KMS-11 (cell line): ENCODE data around the gene CDH24.

Experiments
- H2AFZ ChIP-seq: fragments of 200-600 bp; sonication (generic); 2 replicates; pipeline ENCODE4 v1.6.1; 2016; ENCODE audit warnings: antibody characterized with exemption, mixed run types, low read depth
- H3K27ac ChIP-seq: fragments of 200-600 bp; sonication (generic); 2 replicates; pipeline ENCODE4 v1.6.1; 2016; ENCODE audit warnings: mild to moderate bottlenecking, mixed run types
- H3K27me3 ChIP-seq: fragments of 200-600 bp; sonication (generic); 2 replicates; pipeline ENCODE4 v1.6.1; 2017; ENCODE audit warnings: mild to moderate bottlenecking, low read depth, mixed run types, moderate library complexity; ENCODE audit not compliant: insufficient read depth
- H3K36me3 ChIP-seq: fragments of 200-600 bp; sonication (generic); 2 replicates; pipeline ENCODE4 v1.6.1; 2017; ENCODE audit warnings: mild to moderate bottlenecking, mixed run types; ENCODE audit not compliant: insufficient read depth
- H3K4me1 ChIP-seq: fragments of 200-600 bp; sonication (generic); 2 replicates; pipeline ENCODE4 v1.6.1; 2016; ENCODE audit warnings: mild to moderate bottlenecking, low read depth, mixed run types; ENCODE audit not compliant: poor library complexity, severe bottlenecking
- H3K4me2 ChIP-seq: fragments of 200-600 bp; sonication (generic); 2 replicates; pipeline ENCODE4 v1.7.0; 2016; ENCODE audit warnings: mild to moderate bottlenecking, mixed run types
- H3K4me3 ChIP-seq: fragments of 200-600 bp; sonication (generic); IDR thresholded peaks from 2 replicates; pipeline ENCODE4 v1.6.1; 2017; ENCODE audit warnings: low read depth, low read length, mixed read lengths; ENCODE audit not compliant: insufficient read depth
- H3K79me2 ChIP-seq: fragments of 200-600 bp; sonication (generic); 2 replicates; pipeline ENCODE4 v1.6.1; 2016; ENCODE audit warnings: low read depth, mixed run types; ENCODE audit not compliant: insufficient read depth
- H3K9ac ChIP-seq: fragments of 200-600 bp; sonication (generic); 2 replicates; pipeline ENCODE4 v1.6.1; 2016; ENCODE audit warnings: mild to moderate bottlenecking, mixed run types
- H4K20me1 ChIP-seq: fragments of 200-600 bp; sonication (generic); 2 replicates; pipeline ENCODE4 v1.6.1; 2016; ENCODE audit warnings: mild to moderate bottlenecking, mixed run types; ENCODE audit not compliant: insufficient read depth
- TF ChIP-seq, protein P1 (sequence below): fragments of 200-600 bp; sonication (generic); conservative IDR thresholded peaks from 2 replicates; pipeline ENCODE4 v1.6.1; 2017; ENCODE audit warnings: low read depth, mild to moderate bottlenecking, antibody characterized with exemption, low read length, moderate library complexity, mixed read lengths

CDH24 gene

DNA sequence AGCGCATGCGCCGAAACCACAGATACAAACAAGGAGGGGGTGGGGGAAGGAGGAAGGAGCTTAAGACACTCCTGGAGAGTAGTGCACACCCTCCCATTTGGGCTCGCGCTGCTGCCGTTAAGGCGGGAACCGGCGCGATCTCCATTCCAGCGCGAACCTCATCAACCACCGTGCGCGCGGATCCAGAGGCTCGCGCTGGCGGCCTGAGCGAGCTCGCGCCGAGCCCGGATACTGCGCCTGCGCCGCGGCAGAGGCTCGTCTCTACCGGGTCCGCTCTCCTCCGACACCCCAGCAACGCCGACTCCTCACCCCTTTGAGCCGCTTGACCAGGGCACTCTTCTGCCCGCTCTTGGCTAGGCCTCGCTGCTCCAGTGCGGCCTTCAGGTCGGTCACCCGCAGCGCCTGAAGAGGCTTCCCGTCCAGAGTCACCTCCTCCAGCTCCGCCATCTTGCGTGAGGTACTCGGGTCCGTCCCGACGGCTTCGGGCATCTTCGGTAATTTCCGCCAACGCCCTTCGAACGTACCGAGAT, 37.4 kb upstream of the CDH24 start, which contains the start of gene ACIN1:
Gene ACIN1 (minus strand): TSS at position 471 of the 530 bp plus-strand sequence. CDS start 24 bp downstream, at position 447.
- H3K9ac ChIP-seq = peak within 1 kb of the TSS; percentile 86
- H3K79me2 ChIP-seq = peaks cover 44% of the 10 kb centered on the region
- no peak within 1 kb of the TSS for H3K4me3 ChIP-seq
- peak within 1 kb of the TSS; percentile 87 for H3K4me2 ChIP-seq
- H3K36me3 ChIP-seq = no peaks in the 10 kb centered on the region
- H2AFZ ChIP-seq = peak within 1 kb of the TSS; percentile 55
- H3K4me1 ChIP-seq = peaks cover 17% of the 10 kb centered on the region
- no peaks in the 10 kb centered on the region for H4K20me1 ChIP-seq
- H3K27ac ChIP-seq = peak within 1 kb of the TSS; percentile 82
- TF ChIP-seq, protein P1, sequence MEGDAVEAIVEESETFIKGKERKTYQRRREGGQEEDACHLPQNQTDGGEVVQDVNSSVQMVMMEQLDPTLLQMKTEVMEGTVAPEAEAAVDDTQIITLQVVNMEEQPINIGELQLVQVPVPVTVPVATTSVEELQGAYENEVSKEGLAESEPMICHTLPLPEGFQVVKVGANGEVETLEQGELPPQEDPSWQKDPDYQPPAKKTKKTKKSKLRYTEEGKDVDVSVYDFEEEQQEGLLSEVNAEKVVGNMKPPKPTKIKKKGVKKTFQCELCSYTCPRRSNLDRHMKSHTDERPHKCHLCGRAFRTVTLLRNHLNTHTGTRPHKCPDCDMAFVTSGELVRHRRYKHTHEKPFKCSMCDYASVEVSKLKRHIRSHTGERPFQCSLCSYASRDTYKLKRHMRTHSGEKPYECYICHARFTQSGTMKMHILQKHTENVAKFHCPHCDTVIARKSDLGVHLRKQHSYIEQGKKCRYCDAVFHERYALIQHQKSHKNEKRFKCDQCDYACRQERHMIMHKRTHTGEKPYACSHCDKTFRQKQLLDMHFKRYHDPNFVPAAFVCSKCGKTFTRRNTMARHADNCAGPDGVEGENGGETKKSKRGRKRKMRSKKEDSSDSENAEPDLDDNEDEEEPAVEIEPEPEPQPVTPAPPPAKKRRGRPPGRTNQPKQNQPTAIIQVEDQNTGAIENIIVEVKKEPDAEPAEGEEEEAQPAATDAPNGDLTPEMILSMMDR = no peak
- H3K27me3 ChIP-seq = no peaks in the 10 kb centered on the region

- Histone ChIP-seq H3K9ac (peak overlapping the region; percentile 86; the same call in 1 of the 2 replicates), H3K4me1 (peaks cover 17% of the 10 kb centered on the region), H3K36me3 (no peaks in the 10 kb centered on the region), H3K27me3 (no peaks in the 10 kb centered on the region), H3K27ac (peak overlapping the region; percentile 82), H3K4me3 (no peak overlapping the region), H3K4me2 (peak overlapping the region; percentile 87), H3K79me2 (peaks cover 44% of the 10 kb centered on the region), H2AFZ (peak overlapping the region; percentile 55; the same call in 1 of the 2 replicates), H4K20me1 (no peaks in the 10 kb centered on the region)
- TF ChIP-seq, protein P1 = no peak
Observed at GRCh38 chr14:23093991-23094665, 36.8 kb upstream of the CDH24 start.

DNA sequence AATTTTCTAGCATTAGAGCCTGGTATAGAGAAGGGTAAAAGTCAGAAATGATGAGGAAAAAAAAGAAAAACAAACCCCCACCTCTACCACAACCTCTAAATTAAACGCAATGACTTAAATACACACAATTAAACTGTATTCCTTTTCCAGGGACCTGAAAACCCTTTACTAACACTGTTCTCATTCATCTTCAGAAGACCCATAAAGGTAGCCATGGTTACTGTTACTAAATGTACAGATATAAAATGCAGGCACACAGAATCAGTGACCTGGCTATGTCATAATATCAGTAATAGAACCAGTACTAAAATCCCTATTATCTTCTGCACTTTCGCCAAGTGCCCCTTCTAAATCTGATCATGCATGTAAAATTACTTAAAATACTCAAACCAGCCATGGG, 36.2 kb upstream of the CDH24 start:
- Histone ChIP-seq H3K27ac (no peak overlapping the region), H3K9ac (peak overlapping the region; percentile 86; the same call in 1 of the 2 replicates), H2AFZ (no peak overlapping the region), H4K20me1 (no peaks in the 10 kb centered on the region), H3K27me3 (no peaks in the 10 kb centered on the region), H3K36me3 (no peaks in the 10 kb centered on the region), H3K4me2 (peak overlapping the region; percentile 87), H3K4me3 (no peak overlapping the region), H3K4me1 (peaks cover 17% of the 10 kb centered on the region), H3K79me2 (peaks cover 44% of the 10 kb centered on the region)
- TF ChIP-seq, protein P1 = no peak

DNA sequence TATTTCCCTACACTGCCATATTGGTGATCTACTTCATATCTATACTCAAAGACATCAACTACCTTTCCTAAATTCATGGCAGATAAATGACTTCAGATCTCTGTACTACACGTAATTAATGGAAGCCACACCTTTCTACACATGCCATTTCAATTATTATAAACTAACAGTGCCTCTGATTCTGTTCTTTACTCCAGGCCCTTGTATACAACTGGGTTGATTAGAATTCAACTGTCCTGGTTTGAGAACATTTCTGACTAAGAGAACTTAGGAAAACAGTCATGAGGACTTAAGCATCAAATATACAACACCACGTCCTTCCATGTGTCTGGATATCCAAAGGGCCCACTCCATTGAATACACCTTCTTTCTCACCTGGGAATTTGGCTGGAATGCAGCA, 35.8 kb upstream of the CDH24 start:
- H2AFZ ChIP-seq = no peak overlapping the region
- peaks cover 17% of the 10 kb centered on the region for H3K4me1 ChIP-seq
- no peak overlapping the region for H3K4me3 ChIP-seq
- no peaks in the 10 kb centered on the region for H4K20me1 ChIP-seq
- H3K79me2 ChIP-seq = peaks cover 44% of the 10 kb centered on the region
- H3K27ac ChIP-seq = no peak overlapping the region
- H3K27me3 ChIP-seq = no peaks in the 10 kb centered on the region
- TF ChIP-seq, protein P1 = no peak
- no peak overlapping the region for H3K4me2 ChIP-seq
- H3K36me3 ChIP-seq = no peaks in the 10 kb centered on the region
- H3K9ac ChIP-seq = no peak overlapping the region
